Loucy (cell line): ENCODE data around the gene CFAP45.

Experiments used
- H2AFZ ChIP-seq: fragments of 200-600 bp; sonication (generic); 2 replicates; pipeline ENCODE4 v1.6.0; 2016; ENCODE audit warnings: antibody characterized with exemption, mild to moderate bottlenecking, low read length, moderate library complexity
- H3F3A ChIP-seq: fragments of 200-600 bp; 2 replicates; pipeline ENCODE4 v1.6.0; 2016; ENCODE audit warnings: antibody characterized with exemption, low read depth, mild to moderate bottlenecking
- H3K27me3 ChIP-seq: fragments of 200-600 bp; sonication (generic); 2 replicates; pipeline ENCODE4 v1.6.1; 2014; ENCODE audit warnings: low read length, mild to moderate bottlenecking; ENCODE audit not compliant: insufficient read depth, poor library complexity, severe bottlenecking
- H3K36me3 ChIP-seq: fragments of 200-600 bp; sonication (generic); 2 replicates; pipeline ENCODE4 v1.6.1; 2016; ENCODE audit warnings: low read length; ENCODE audit not compliant: insufficient read depth
- H3K4me1 ChIP-seq: fragments of 200-600 bp; sonication (generic); 2 replicates; pipeline ENCODE4 v1.5.1; 2014; ENCODE audit warnings: low read length, mild to moderate bottlenecking; ENCODE audit not compliant: insufficient read depth, poor library complexity, severe bottlenecking
- H3K4me2 ChIP-seq: fragments of 200-600 bp; sonication (generic); 2 replicates; pipeline ENCODE4 v1.6.0; 2014; ENCODE audit warnings: antibody characterized with exemption, low read length, low read depth, mild to moderate bottlenecking; ENCODE audit not compliant: poor library complexity, severe bottlenecking
- H3K4me3 ChIP-seq: fragments of 200-600 bp; sonication (generic); 2 replicates; pipeline ENCODE4 v1.5.1; 2014; ENCODE audit warnings: low read length, mild to moderate bottlenecking, mixed read lengths; ENCODE audit not compliant: poor library complexity, severe bottlenecking
- H3K79me2 ChIP-seq: fragments of 200-600 bp; sonication (generic); 2 replicates; pipeline ENCODE4 v1.6.1; 2014; ENCODE audit warnings: low read length; ENCODE audit not compliant: insufficient read depth
- H3K9ac ChIP-seq: fragments of 200-600 bp; sonication (generic); 2 replicates; pipeline ENCODE4 v1.6.0; 2014; ENCODE audit warnings: mild to moderate bottlenecking, low read depth, low read length, moderate library complexity; ENCODE audit not compliant: poor library complexity, severe bottlenecking
- H3K9me2 ChIP-seq: fragments of 200-600 bp; sonication (generic); replicated peaks from 2 replicates; pipeline ENCODE4 v1.6.1; 2016; ENCODE audit warnings: low read depth, low read length, mixed read lengths
- H3K9me3 ChIP-seq: fragments of 200-600 bp; sonication (generic); 2 replicates; pipeline ENCODE4 v1.6.1; 2014; ENCODE audit warnings: mild to moderate bottlenecking, antibody characterized with exemption, low read length, low read depth; ENCODE audit not compliant: insufficient read depth
- H4K20me1 ChIP-seq: fragments of 200-600 bp; sonication (generic); 2 replicates; pipeline ENCODE4 v1.6.0; 2014; ENCODE audit warnings: antibody characterized with exemption, low read length, mild to moderate bottlenecking; ENCODE audit not compliant: insufficient read depth, poor library complexity, severe bottlenecking
- CTCF ChIP-seq: fragments of 200-600 bp; sonication (generic); conservative IDR thresholded peaks from 2 replicates; pipeline ENCODE4 v1.5.1; 2014; ENCODE audit warnings: mild to moderate bottlenecking, antibody characterized with exemption, low read length
- EZH2phosphoT487 ChIP-seq: fragments of 200-600 bp; IDR thresholded peaks from 2 replicates; pipeline ENCODE4 v1.6.1; 2018; ENCODE audit warnings: antibody characterized with exemption, mild to moderate bottlenecking, moderate library complexity, borderline replicate concordance

Gene CFAP45

GRCh38 chr1:159873530-159874143 lies 26.3 kb downstream of the CFAP45 start:
- no peak overlapping the region for H3K9ac ChIP-seq
- no peaks in the 10 kb centered on the region for H3K9me3 ChIP-seq
- H3K4me1 ChIP-seq, result peaks cover 21% of the 10 kb centered on the region
- H4K20me1 ChIP-seq, result no peaks in the 10 kb centered on the region
- no peak overlapping the region for H3K4me3 ChIP-seq
- no peak overlapping the region for H2AFZ ChIP-seq
- TF ChIP-seq CTCF, result no peak
- no peak overlapping the region for H3K4me2 ChIP-seq
- H3K9me2 ChIP-seq, result no peaks in the 10 kb centered on the region
- H3K36me3 ChIP-seq, result no peaks in the 10 kb centered on the region
- no peaks in the 10 kb centered on the region for H3K79me2 ChIP-seq
- H3F3A ChIP-seq, result no peaks in the 10 kb centered on the region
- H3K27me3 ChIP-seq, result no peaks in the 10 kb centered on the region

- Histone ChIP-seq H3F3A (no peaks in the 10 kb centered on the region), H3K27me3 (no peaks in the 10 kb centered on the region), H3K4me3 (no peak overlapping the region), H3K36me3 (no peaks in the 10 kb centered on the region), H3K4me1 (peaks cover 25% of the 10 kb centered on the region), H3K9me3 (no peaks in the 10 kb centered on the region), H3K4me2 (no peak overlapping the region), H2AFZ (no peak overlapping the region), H4K20me1 (no peaks in the 10 kb centered on the region), H3K9ac (no peak overlapping the region), H3K9me2 (no peaks in the 10 kb centered on the region), H3K79me2 (no peaks in the 10 kb centered on the region)
- TF ChIP-seq CTCF, result no peak
- TF ChIP-seq EZH2phosphoT487, result no peak
Measured at GRCh38 chr1:159872891-159873290, 27.1 kb downstream of the CFAP45 start.

- H3K36me3 ChIP-seq, result no peaks in the 10 kb centered on the region
- H3K9ac ChIP-seq, result no peak overlapping the region
- no peak overlapping the region for H2AFZ ChIP-seq
- no peaks in the 10 kb centered on the region for H3F3A ChIP-seq
- no peaks in the 10 kb centered on the region for H3K9me2 ChIP-seq
- no peaks in the 10 kb centered on the region for H3K9me3 ChIP-seq
- peaks cover 46% of the 10 kb centered on the region for H3K4me1 ChIP-seq
- H3K4me3 ChIP-seq, result no peak overlapping the region
- TF ChIP-seq EZH2phosphoT487, result no peak
- TF ChIP-seq CTCF, result no peak
- H3K4me2 ChIP-seq, result no peak overlapping the region
- no peaks in the 10 kb centered on the region for H3K79me2 ChIP-seq
- H3K27me3 ChIP-seq, result no peaks in the 10 kb centered on the region
- H4K20me1 ChIP-seq, result no peaks in the 10 kb centered on the region
Measured at GRCh38 chr1:159870704-159871103, 29.3 kb downstream of the CFAP45 start.
